CD1c-positive myeloid dendritic cell (primary cell): ENCODE results near the gene AIF1L.
A peak's percentile ranks its signal among the peaks of the same experiment; 100 is the strongest.
"Not testable (repeated sequence)": the region's sequence is repeated elsewhere in the genome, so short reads cannot be mapped to it uniquely, and the experiment has no call there.

Experiments used
- DNase-seq: peaks from one replicate; pipeline ENCODE4 v3.0.0-alpha.2; 2016; ENCODE audit errors: extremely low spot score

AIF1L gene

GRCh38 chr9:131121346-131121745 is 25.0 kb downstream of the AIF1L start:
- no peak for DNase-seq

DNA sequence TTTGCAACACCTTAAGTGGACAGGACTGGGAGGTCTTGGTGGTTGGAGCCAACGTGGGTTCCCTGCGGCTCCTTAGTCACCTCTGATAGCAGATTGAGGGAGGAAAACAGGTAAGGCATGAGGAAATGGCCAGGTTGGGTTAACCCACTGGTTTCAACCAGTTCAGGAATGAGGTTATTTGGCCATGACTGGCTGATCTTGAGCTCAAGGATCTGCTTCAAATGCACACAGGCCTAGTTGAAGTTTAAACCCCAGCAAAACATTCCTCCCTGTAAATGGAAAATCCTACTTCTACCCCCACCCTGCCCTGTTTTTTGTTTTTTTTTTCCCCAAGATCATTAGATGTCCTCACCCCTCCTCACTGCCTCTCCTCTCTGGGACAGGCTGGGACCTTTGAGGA is 25.8 kb downstream of the AIF1L start:
- no peak for DNase-seq

GRCh38 chr9:131125038-131125287 is 28.6 kb downstream of the AIF1L start:
- no peak for DNase-seq

DNA sequence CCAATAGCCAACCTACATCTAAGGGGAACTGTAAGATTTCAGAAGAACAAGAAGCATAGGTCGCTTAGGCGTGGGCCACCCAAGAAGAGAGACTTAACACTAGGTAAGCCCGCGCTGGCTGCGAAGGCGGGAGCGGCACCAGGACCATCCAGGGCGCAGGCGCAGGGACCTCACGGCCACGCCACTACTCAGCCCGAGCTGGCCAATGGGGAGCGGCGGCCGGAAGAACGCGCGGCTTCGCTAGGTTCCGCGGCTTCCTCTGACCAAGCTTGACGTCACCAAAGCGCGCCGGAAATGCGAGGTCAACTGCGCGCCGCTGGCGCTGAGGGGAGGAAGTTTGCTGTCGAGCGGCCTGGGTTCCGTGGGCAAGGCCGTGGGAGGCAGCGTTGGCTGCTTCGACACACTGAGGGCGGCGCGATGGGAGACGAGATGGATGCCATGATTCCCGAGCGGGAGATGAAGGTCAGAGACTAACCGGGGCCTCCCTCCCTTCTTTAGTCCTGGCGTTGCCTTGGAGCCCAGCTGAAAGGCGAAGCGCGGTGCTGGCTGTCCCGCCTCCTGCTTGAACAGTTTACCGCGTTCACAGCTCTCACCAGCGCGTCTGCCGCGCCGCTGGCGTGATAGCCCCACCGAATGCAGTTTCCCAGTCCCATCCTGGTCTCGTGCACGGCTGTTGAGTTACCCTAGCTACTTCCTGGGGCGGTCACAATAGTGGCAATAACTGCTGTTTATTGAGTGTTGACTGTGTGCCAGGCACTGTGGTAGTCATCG is 29.1 kb downstream of the AIF1L start, which contains the start of gene NUP214:
NUP214 (plus strand) TSS at position 299 of the 771 bp plus-strand sequence; CDS start at position 418, 119 bp downstream.
- peak; percentile 100 for DNase-seq

DNA sequence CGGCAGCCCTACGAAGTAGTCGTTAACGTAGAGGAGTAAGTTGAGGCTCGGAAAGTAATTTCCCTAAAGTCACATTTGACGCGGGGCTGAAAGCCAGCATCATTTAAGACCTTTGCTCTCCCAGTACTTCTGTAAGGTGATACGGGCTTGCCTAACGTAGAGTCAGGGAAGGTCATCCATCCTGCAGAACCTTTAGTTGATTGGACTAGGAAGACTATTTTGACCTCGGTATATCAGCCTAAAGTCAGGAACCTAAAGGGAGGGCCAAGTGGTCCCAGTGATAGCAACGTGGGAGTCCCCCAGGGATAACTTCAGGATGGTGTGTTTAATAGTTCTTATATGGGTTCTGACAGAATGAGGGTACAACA is 29.7 kb downstream of the AIF1L start:
- no peak for DNase-seq

- DNase-seq: no peak
Observed at GRCh38 chr9:131129183-131129582, 32.9 kb downstream of the AIF1L start.

DNA sequence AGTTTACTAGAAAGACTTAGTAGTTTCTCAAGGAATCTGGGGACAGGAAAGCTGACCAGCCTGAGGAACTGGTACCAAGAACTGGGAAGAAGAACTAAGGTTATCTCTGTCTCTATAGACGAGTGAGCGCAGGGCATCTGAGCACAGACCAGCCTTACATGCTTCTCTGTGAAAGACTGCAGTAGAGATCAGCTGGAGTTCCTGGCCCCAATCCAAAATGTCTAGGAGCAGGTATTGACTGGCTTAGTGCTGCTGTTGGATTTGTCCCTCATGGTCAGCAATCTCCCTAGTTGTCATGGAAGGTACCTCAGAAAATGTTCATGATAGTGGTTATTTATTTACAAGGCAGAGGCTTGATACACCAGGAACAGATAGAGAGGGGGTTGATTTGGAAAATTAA is 42.3 kb downstream of the AIF1L start:
- no peak for DNase-seq

DNA sequence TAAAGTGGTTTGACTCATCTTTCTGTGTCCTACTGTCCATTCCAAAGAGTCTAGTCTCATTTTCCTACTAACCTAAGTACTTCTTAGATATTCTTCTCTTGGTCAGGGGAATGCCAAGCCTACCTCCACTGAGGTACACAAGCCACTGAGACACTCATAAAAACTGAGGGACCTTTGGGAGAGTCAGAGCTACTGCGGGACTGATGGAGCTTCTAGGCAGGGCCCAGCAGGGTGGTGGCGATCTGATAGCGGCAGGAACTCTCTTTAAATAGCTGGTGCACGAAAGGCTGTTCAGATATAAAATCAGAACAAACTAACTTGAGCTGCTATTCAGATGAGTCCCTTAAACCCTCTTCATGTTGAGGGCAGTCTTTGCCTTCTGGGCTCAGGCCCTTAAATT is 43.8 kb downstream of the AIF1L start:
- DNase-seq: no peak

DNA sequence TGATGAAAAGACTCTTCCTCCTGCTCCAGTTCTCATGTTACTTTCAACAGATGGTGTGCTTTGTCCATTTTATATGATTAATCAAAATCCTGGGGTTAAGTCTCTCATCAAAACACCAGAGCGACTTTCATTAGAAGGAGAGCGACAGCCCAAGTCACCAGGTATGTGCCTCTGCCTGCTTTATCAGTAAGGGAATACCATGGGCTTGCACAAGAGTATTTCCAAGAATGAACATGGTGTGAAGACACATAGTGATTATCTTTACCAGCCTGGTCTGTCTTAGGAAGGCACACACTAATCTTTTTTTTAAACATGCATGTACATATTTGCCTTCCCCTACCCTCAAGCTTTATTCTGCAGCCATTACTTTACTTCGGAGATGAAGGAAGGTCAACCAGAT is 44.2 kb downstream of the AIF1L start:
- no peak for DNase-seq

- DNase-seq: no peak
Observed at GRCh38 chr9:131142160-131142559, 45.8 kb downstream of the AIF1L start.

GRCh38 chr9:131144201-131144600 is 47.9 kb downstream of the AIF1L start:
- no peak for DNase-seq

GRCh38 chr9:131145245-131145644 is 48.9 kb downstream of the AIF1L start:
- no peak for DNase-seq

DNA sequence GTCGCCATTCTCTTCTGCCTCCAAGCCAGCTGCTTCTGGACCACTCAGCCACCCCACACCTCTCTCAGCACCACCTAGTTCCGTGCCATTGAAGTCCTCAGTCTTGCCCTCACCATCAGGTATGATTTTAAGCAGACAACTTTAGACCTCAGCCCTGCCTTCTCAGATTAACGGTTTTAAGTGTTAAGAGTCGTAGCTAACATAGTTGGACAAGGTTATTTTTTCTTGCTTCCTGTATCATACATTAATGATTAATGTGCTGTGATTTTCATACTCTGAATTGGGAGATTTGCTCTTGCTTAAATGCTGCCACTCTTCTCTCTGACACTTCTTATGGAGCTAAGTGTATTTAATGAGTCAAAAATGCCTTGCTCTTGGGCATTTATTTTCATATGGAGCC is 49.9 kb downstream of the AIF1L start:
- no peak for DNase-seq

DNA sequence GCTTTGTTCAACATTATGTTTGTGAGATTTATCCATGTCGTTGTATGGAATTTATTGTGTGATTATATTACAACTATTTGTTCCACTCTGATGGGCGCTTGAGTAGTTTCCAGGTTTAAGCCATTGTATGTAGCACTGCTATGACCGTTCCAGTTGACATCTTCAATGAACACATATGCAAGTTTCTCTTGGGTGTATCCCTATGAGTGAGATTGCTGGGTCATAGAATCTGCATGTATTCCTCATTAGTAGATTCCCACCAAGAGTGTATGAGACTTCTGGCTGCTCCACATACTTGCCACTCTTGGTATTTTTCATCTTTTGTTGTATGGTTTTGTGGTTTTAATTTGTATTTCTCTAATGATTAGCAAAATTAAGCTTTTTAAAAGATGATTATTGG is 51.9 kb downstream of the AIF1L start:
- DNase-seq: no peak

DNA sequence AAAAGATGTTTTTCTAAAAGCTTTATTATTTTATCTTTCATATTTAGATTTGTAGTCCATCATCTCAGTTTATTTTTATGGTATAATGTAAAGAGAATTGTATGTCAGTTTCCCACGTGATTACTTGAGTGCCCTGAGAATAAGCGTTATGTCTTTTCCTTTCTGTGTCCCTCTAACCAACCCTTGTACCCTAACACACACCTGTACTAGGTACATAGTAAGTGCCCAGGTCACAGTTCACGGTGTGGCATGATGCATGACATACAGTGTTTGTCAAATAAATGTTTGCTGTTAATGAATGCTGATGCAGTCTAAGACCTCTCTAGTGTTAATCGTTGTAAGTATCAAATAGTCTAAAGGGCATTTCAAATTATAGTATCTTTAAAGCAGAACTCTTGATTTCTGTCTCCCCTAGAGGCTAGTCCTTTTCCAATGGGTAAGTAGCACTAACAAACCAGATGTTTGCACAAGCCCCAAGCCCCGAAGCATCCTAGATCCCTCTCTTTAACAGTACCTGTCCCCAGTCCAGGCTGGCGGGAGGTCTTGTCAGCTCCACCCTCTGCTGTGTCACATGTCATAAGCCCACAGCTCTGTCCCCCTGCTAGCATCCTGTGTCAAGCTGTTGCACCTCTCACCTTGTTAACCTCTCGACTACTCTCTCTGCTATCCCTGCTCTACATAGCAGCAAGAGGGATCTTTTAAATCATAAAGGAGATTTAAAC is 52.8 kb downstream of the AIF1L start:
- DNase-seq: no peak

DNA sequence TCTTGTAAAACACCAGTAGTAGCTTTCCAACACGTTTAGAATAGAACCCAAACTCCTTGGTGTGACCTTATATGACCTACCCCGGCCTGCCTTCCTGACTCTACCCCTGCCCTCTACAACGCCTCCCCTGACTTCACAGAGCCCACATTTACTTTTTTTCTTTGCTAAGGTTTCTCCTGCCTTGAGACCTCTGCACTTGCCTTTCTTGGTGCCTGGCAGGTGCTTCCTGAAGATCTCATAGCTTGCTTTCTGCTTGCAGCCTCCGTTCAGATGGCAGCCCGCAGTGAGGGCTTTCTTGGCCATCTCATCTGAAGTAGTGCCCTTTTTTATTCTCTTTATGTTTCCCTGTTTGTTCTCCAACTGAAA is 53.3 kb downstream of the AIF1L start:
- no peak for DNase-seq

- no peak for DNase-seq
Observed at GRCh38 chr9:131153595-131153994, 57.3 kb downstream of the AIF1L start.

GRCh38 chr9:131158673-131159072 is 62.3 kb downstream of the AIF1L start:
- DNase-seq: not testable (repeated sequence)

DNA sequence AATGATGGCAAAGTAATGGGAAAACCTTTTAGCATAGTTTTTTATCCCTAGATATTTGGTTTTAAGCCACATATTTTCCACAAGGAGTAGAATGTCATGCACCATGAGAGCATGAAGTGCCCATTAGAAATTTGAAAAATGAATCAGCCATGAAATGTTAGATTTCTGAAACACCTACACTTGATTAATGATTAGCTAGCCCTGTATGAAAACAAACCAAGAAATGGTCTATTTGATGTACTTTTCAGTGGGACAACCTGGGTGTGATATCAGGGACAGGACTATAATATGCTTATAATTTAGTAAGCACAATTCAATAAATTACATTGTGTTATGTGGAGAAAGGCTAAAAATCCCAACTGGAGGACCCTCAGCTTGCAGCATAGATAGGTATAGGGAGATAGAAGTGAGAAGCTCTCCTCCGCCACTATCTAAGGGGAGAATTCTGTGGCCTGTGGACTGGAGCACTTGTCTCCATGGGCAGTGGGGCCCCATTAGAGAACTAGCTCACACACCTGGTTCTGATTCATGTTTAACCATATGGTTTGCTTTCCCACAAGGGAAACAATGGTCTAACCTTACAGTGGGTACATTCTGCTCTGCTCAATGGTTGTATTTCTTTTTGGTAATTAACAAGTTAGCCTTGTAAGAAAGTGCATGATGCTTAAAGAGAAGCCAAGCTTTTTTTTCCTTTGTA is 64.2 kb downstream of the AIF1L start:
- no peak for DNase-seq

- DNase-seq: no peak
Observed at GRCh38 chr9:131161585-131161984, 65.3 kb downstream of the AIF1L start.

- DNase-seq: no peak
Observed at GRCh38 chr9:131162886-131163285, 66.6 kb downstream of the AIF1L start.

- DNase-seq: no peak
Observed at GRCh38 chr9:131165523-131165922, 69.2 kb downstream of the AIF1L start.

GRCh38 chr9:131167146-131167692 is 70.9 kb downstream of the AIF1L start:
- DNase-seq: no peak
